HEK293 (cell line): ENCODE measurements around the gene BCL11B.

Experiments used
- RBAK ChIP-seq: fragments of 450-650 bp; formaldehyde crosslinking; IDR thresholded peaks from 2 replicates; pipeline ENCODE4 v1.5.1; 2016; ENCODE audit warnings: missing biosample characterization, missing genetic modification characterization
- ZNF660 ChIP-seq: fragments of 450-650 bp; IDR thresholded peaks from 2 replicates; pipeline ENCODE4 v1.5.1; 2018; ENCODE audit warnings: missing biosample characterization, mild to moderate bottlenecking, missing genetic modification characterization

GRCh38 chr14:99168330-99168729 lies 103.7 kb downstream of the BCL11B start:
- TF ChIP-seq RBAK (tag by site-specific recombination) (no peak), ZNF660 (tag by site-specific recombination) (no peak)
